SU-DHL-6 (cell line): ENCODE results near the gene KRT8.

Experiments used
- H2AFZ ChIP-seq: fragments of 200-600 bp; sonication (generic); 2 replicates; pipeline ENCODE4 v1.6.1; 2014; ENCODE audit warnings: low read depth, mild to moderate bottlenecking, moderate library complexity, mixed read lengths, antibody characterized with exemption, low read length; ENCODE audit not compliant: severe bottlenecking
- H3F3A ChIP-seq: fragments of 200-600 bp; shearing (Covaris generic); 2 replicates; pipeline ENCODE4 v1.6.0; 2016; ENCODE audit warnings: antibody characterized with exemption, mild to moderate bottlenecking; ENCODE audit not compliant: insufficient read depth
- H3K27ac ChIP-seq: fragments of 200-600 bp; sonication (generic); 2 replicates; pipeline ENCODE4 v1.5.1; 2016; ENCODE audit warnings: low read depth, mild to moderate bottlenecking, low read length, moderate library complexity, mixed read lengths
- H3K27me3 ChIP-seq: fragments of 200-600 bp; sonication (generic), shearing (Covaris generic); 2 replicates; pipeline ENCODE4 v1.6.0; 2014; ENCODE audit warnings: mild to moderate bottlenecking, low read length
- H3K36me3 ChIP-seq: fragments of 200-600 bp; sonication (generic); 2 replicates; pipeline ENCODE4 v1.6.1; 2014; ENCODE audit warnings: mild to moderate bottlenecking, low read length, mixed read lengths
- H3K4me2 ChIP-seq: fragments of 300-600, 200-600 bp; shearing (Covaris generic), sonication (generic); 2 replicates; pipeline ENCODE4 v1.6.0; 2014; ENCODE audit warnings: low read length, low read depth, mild to moderate bottlenecking; ENCODE audit not compliant: poor library complexity, severe bottlenecking
- H3K4me3 ChIP-seq: fragments of 200-600 bp; sonication (generic); 2 replicates; pipeline ENCODE4 v1.5.1; 2014; ENCODE audit warnings: antibody characterized with exemption, low read length, mild to moderate bottlenecking, mixed read lengths; ENCODE audit not compliant: insufficient read depth, poor library complexity, severe bottlenecking
- H3K79me2 ChIP-seq: fragments of 200-600 bp; sonication (generic); 2 replicates; pipeline ENCODE4 v1.6.1; 2014; ENCODE audit warnings: mild to moderate bottlenecking, low read length, moderate library complexity; ENCODE audit not compliant: insufficient read depth
- H3K9ac ChIP-seq: fragments of 200-600 bp; sonication (generic); 2 replicates; pipeline ENCODE4 v1.7.0; 2014; ENCODE audit warnings: mild to moderate bottlenecking, low read length
- H3K9me2 ChIP-seq: fragments of 200-600 bp; sonication (generic); replicated peaks from 2 replicates; pipeline ENCODE4 v1.6.1; 2014; ENCODE audit warnings: low read length; ENCODE audit not compliant: insufficient read depth
- H3K9me3 ChIP-seq: fragments of 200-600 bp; sonication (generic); 2 replicates; pipeline ENCODE4 v1.6.1; 2014; ENCODE audit warnings: low read length, mixed read lengths; ENCODE audit not compliant: insufficient read depth
- H4K20me1 ChIP-seq: fragments of 200-600 bp; sonication (generic); 2 replicates; pipeline ENCODE4 v1.6.1; 2014; ENCODE audit warnings: low read depth, mild to moderate bottlenecking, antibody characterized with exemption, low read length, moderate library complexity, mixed read lengths
- CTCF ChIP-seq: fragments of 200-600 bp; sonication (generic); IDR thresholded peaks from one replicate; pipeline ENCODE4 v1.5.1; 2017; ENCODE audit warnings: antibody characterized with exemption, mild to moderate bottlenecking, low read length, moderate library complexity; ENCODE audit not compliant: insufficient read depth, poor library complexity, severe bottlenecking
- EZH2phosphoT487 ChIP-seq: fragments of 200-600 bp; sonication (generic), shearing (Covaris generic); conservative IDR thresholded peaks from 2 replicates; pipeline ENCODE4 v1.6.1; 2018; ENCODE audit warnings: mild to moderate bottlenecking, antibody characterized with exemption, low read length, moderate library complexity, mixed read lengths

KRT8 gene

DNA sequence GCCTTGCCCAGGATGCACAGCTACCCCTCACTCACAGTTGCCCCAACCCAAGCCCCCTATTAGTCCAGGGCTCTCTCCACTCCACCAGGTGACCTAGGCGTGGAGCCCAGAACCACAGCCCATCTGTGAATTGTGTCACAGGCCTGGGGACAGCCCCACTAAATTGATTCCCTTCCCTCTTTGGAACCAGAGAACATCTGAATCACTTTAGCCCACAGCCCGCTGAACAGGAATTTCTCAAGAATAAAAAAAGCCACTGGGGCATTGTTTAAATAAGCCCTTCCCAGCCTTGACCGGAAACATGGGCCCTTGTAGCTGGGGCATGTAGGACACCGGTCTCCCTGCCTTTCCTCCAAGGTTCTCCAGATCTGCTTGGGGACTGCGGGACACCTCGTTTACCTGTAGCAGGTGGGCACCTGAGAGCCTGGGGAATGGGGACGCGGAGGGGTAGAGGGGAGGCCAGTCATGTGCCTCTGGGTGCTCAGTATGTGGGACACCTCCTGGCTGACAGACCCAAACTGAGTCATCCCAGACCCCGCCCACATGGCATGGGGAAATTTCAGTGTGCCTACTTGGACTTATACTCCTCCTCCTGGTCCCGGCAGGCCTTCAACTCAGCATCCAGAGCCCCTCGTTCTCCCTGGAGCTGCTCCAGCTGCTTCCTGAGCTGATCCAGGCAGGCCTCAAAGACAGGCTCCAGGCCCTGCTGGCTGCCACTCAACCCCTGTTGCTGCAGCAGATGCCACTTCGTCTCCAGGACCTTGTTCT, 57.4 kb downstream of the KRT8 start:
- no peaks in the 10 kb centered on the region for H3K27me3 ChIP-seq
- no peaks in the 10 kb centered on the region for H3K9me3 ChIP-seq
- H3K79me2 ChIP-seq: no peaks in the 10 kb centered on the region
- no peak for TF ChIP-seq EZH2phosphoT487
- TF ChIP-seq CTCF: no peak
- no peak overlapping the region for H3K9ac ChIP-seq
- H2AFZ ChIP-seq: no peak overlapping the region
- H4K20me1 ChIP-seq: no peaks in the 10 kb centered on the region
- H3K4me3 ChIP-seq: no peak overlapping the region
- H3K9me2 ChIP-seq: no peaks in the 10 kb centered on the region
- H3K27ac ChIP-seq: no peak overlapping the region
- no peak overlapping the region for H3K4me2 ChIP-seq
- no peaks in the 10 kb centered on the region for H3K36me3 ChIP-seq
- no peaks in the 10 kb centered on the region for H3F3A ChIP-seq
